Measurements from ENCODE around the gene ILF3.

The ILF3 gene

DNA sequence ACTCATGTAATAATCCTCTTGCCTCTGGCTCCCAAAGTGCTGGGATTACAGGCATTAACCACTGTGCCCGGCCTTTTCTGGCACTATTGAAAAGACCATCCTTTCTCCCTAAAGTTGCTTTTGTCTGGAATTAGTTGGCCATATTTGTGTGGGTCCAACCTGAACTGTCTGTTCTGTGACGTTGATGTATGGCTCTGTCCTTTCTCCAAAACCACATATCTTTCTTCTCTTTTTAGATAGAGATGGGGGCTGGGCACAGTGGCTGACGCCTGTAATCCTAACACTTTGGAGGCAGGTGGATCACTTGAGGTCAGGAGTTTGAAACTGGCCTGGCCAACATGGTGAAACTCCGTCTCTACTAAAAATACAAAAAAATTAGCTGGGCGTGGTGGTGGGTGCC, 81.6 kb downstream of the ILF3 start:
- H3K4me3 ChIP-seq (ENCODE audit: low read depth, low read length) = no peak overlapping the region
- TF ChIP-seq, protein P1, sequence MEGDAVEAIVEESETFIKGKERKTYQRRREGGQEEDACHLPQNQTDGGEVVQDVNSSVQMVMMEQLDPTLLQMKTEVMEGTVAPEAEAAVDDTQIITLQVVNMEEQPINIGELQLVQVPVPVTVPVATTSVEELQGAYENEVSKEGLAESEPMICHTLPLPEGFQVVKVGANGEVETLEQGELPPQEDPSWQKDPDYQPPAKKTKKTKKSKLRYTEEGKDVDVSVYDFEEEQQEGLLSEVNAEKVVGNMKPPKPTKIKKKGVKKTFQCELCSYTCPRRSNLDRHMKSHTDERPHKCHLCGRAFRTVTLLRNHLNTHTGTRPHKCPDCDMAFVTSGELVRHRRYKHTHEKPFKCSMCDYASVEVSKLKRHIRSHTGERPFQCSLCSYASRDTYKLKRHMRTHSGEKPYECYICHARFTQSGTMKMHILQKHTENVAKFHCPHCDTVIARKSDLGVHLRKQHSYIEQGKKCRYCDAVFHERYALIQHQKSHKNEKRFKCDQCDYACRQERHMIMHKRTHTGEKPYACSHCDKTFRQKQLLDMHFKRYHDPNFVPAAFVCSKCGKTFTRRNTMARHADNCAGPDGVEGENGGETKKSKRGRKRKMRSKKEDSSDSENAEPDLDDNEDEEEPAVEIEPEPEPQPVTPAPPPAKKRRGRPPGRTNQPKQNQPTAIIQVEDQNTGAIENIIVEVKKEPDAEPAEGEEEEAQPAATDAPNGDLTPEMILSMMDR (conservative IDR thresholded peaks at IDR 0.05; ENCODE audit: low read depth, low read length) = no peak
- DNase-seq (ENCODE audit: low read depth) = no peak

DNA sequence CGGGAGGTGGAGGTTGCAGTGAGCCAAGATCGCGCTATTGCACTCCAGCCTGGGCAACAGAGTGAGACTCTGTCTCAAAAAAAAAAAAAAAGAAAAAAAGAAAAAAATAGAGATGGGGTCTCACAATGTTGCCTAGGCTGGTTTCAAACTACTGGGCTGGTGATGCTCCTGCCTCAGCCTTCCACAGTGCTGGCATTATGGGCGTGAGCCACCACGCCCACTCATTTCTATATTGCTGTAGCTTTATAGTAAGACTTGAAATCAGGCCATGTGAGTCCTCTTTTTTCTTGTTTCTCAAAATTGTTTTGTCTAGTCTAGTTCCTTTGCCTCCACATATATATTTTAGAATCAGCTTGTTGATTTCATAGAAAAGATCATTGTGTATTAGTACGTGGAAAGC, 82.0 kb downstream of the ILF3 start:
- no peak overlapping the region for H3K4me3 ChIP-seq (ENCODE audit: low read depth, low read length)
- DNase-seq (ENCODE audit: low read depth) = no peak
- TF ChIP-seq, protein P1 (conservative IDR thresholded peaks at IDR 0.05; ENCODE audit: low read depth, low read length) = no peak

DNA sequence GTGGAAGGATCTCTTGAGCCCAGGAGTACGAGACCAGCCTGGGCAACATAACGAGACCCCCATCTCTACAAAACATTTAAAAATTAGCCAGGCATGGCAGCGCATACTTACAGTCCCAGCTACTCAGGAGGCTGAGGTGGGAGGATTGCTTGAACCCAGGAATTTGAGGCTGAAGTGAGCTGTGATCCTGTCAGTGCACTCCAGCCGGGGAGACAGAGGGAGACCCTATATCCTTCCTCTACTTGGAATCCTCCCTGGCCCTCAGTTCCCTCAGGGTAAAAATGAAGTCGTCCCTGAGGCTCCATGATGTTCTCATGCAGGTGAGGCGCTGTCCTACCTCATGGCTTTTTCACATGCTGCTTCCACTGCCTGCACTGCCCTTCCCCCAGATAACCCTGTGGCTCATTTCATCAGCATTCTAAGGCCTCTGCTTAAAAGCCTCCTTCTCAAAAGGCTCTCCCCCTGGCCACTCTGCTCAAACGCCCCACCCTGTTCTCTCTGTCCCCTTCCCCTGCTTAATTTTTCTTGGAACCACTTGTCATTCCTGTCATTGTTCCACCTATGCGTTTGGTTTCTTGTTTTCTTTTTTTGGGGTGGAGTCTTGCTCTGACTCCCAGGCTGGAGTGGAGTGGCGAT, 82.9 kb downstream of the ILF3 start:
- no peak for DNase-seq (ENCODE audit: low read depth)
- H3K4me3 ChIP-seq (ENCODE audit: low read depth, low read length) = no peak overlapping the region

DNA sequence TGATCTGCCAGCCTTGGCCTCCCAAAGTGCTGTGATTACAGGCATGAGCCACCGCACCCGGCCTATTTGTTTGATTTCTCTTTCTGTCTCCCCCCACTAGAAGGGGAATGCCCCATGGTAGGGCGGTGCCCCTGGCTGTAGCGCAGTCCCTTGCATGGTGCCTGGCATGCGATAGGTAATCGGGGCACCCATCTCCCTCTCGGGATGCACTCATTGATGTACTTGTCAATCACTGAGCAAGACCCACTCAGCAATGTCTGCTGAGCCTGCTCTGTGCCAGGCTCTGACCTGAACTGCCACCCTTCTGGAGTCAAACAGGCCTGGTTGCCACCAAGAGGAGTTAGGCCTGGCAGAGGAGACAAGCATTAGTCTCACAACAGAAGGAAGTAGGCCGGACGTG, 83.6 kb downstream of the ILF3 start:
- TF ChIP-seq, protein P1 (conservative IDR thresholded peaks at IDR 0.05; ENCODE audit: low read depth, low read length) = no peak
- H3K4me3 ChIP-seq (ENCODE audit: low read depth, low read length) = no peak overlapping the region
- no peak for DNase-seq (ENCODE audit: low read depth)

More for the DNA sequence above, 82.9 kb downstream of the ILF3 start:
- TF ChIP-seq, protein P1 (conservative IDR thresholded peaks at IDR 0.05; ENCODE audit: low read depth, low read length) = no peak

DNA sequence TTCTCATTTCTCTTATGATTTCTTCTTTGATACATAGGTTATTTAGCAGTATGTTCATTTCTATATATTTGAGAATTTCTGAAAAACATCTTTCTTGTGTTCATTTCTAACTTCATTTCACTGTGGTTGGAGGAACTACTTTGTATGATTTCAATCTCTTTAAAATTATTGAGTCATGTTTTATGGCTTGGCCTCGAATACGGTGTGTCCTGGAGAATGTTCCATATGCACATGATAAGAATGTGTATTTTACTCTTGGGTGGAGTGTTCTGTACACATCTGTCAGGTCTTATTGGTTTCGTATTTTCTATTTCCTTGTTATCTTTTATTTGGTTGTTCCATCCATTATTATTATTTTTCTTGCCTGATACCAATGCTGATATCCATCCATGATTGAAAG, 86.7 kb downstream of the ILF3 start:
- no peak overlapping the region for H3K4me3 ChIP-seq (ENCODE audit: low read depth, low read length)
- TF ChIP-seq, protein P1 (conservative IDR thresholded peaks at IDR 0.05; ENCODE audit: low read depth, low read length) = no peak
- DNase-seq (ENCODE audit: low read depth) = no peak
